Psoas muscle (tissue), 8 donors: ENCODE results near the gene ABLIM2. TPM values are rescaled to one million over a fixed set of nuclear protein-coding genes. Genes with fewer than 3 reads are reported as not detected.
A peak's percentile ranks its signal among the peaks of the same experiment; 100 is the strongest.

ENCODE experiments used
- ATAC-seq, 4 donors: fragments of 200-7000 bp; cut with Tn5 transposase; one replicate each; pipeline ENCODE4 v1.9.1; 2020; ENCODE audit warnings: moderate library complexity in 3 of 4, mild to moderate bottlenecking in 2 of 4
- DNase-seq, 2 donors: peaks; one replicate each; pipeline ENCODE4 v3.0.0-alpha.2; 2020
- H3K27ac ChIP-seq: fragments of 200-600 bp; one replicate; pipeline ENCODE4 v1.8.0; 2022
- H3K27me3 ChIP-seq, 3 donors: fragments of 200-600 bp in 1 of 3; one replicate each; pipeline versions ENCODE4 v1.6.1 to v1.8.0; 2013 to 2022; ENCODE audit warnings: low read length in 2 of 3, mild to moderate bottlenecking in 2 of 3, moderate library complexity in 1 of 3; ENCODE audit not compliant: insufficient read depth in 3 of 3
- H3K36me3 ChIP-seq, 2 donors: fragments of 200-600 bp in 1 of 2; one replicate each; pipeline versions ENCODE4 v1.6.1 to v1.8.0; 2013 to 2022; ENCODE audit warnings: low read depth in 1 of 2, mild to moderate bottlenecking in 1 of 2, moderate library complexity in 1 of 2; ENCODE audit not compliant: insufficient read depth in 1 of 2
- H3K4me1 ChIP-seq: fragments of 200-600 bp; one replicate; pipeline ENCODE4 v1.8.0; 2022
- H3K4me3 ChIP-seq: fragments of 200-600 bp; one replicate; pipeline ENCODE4 v1.8.0; 2022; ENCODE audit warnings: mild to moderate bottlenecking
- H3K9me3 ChIP-seq: fragments of 200-600 bp; one replicate; pipeline ENCODE4 v1.8.0; 2022
- WGBS, 3 donors: extraction: QIAGEN DNeasy Blood & Tissue Kit; methylation state at CpG; one replicate each; pipeline versions ENCODE4 v1.1.6 to v1.1.7; 2013; 5-methylcytosine and 5-hydroxymethylcytosine counted together
- intact Hi-C, 2 donors: fragments of 100-400 bp; cut with DNase I; formaldehyde crosslinking; loops; one replicate each; pipeline versions ENCODE4 v1.11.0 to v1.14.2; 2022
- polyA plus RNA-seq, 3 donors: library from polyadenylated mRNA; stranded (reverse); fragments of 200-250 nt; gene quantifications; one replicate each; pipeline ENCODE4 v1.2.3, GENCODE V29; 2013
- total RNA-seq, 4 donors: library from RNA; stranded (reverse); fragmentation: NEBNext Ultra II Directional in 2 of 4; extraction: Animal tissue kit (Norgen Biotek cat#: 25700) in 2 of 4; gene quantifications; one replicate each; pipeline versions ENCODE4 v1.2.1 to v1.2.4, GENCODE V29; 2021 to 2023
- TF ChIP-seq, protein P1 (sequence below): fragments of 200-600 bp; IDR thresholded peaks from one replicate; pipeline ENCODE4 v1.8.0; 2022; ENCODE audit warnings: antibody characterized with exemption
- donor health status: healthy with polysubstance abuse.
- donor health status: DM: no; HTN: no; CAD: no; lungs with moderate emphysema.
- donor health status: Bipolar disorder and iron deficiency.
- donor health status: healthy.
- donor health status: DM: yes; HTN: yes; CAD: no.
- donor health status: DM: no; HTN: no; CAD: no.
- donor health status: DM: no; HTN: no; CAD: no.
- donor health status: DM: yes; HTN: yes; CAD: no.

The ABLIM2 gene
- total and polyA plus RNA-seq, 7 donors, result 82.2 to 956 (median 292) TPM

DNA sequence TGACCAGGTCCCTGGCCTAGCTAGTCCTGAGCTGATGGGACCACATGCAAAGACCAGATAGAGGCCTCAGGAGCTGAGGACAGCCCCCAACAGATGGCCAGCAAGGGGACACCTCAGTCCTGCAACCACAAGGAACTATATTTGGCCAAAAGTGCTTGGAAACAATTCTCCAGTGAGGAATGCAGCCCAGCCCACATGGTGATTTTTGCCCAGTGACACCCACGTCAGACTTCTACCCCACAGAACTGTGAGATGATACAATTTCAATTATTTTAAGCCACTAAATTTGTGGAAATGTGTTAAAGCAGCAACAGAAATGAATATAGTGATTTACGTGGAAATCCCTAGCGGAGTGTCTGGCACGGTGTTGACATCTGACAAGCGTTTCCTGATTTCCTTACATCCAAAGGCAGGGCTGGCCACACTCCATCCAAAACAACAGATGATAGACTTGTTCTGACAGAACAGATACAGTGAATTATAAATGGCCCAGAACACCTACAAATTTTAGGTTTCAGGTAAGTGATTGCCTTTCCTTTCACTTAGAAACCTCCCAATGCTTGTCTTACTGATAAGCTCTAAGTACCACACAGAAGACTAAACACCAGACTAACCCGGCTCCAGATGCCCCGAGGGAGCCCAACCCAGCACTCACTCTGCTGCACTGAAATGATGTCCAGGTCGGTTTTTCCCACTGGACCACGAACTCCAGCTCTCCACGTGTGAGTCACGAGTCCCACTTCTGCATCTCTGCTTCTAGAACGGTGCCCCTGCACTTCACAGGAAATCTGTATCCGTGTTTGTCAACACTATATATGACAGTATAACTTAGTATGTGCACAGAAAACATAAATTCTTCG is 224.7 kb downstream of the ABLIM2 start:
- no peaks in the 10 kb centered on the region for H3K4me1 ChIP-seq
- H3K9me3 ChIP-seq, result peaks cover 8% of the 10 kb centered on the region
- no peaks in the 10 kb centered on the region for H3K36me3 ChIP-seq
- H3K27me3 ChIP-seq, result peaks cover 0 to 10% (median 8%) of the 10 kb centered on the region in 3 donors
- ATAC-seq (no peak), DNase-seq (no peak)
- WGBS, 3 donors, result 74 to 81% (median 79%) methylated on average over 14 of the region's 14 CpGs
- TF ChIP-seq, protein P1, sequence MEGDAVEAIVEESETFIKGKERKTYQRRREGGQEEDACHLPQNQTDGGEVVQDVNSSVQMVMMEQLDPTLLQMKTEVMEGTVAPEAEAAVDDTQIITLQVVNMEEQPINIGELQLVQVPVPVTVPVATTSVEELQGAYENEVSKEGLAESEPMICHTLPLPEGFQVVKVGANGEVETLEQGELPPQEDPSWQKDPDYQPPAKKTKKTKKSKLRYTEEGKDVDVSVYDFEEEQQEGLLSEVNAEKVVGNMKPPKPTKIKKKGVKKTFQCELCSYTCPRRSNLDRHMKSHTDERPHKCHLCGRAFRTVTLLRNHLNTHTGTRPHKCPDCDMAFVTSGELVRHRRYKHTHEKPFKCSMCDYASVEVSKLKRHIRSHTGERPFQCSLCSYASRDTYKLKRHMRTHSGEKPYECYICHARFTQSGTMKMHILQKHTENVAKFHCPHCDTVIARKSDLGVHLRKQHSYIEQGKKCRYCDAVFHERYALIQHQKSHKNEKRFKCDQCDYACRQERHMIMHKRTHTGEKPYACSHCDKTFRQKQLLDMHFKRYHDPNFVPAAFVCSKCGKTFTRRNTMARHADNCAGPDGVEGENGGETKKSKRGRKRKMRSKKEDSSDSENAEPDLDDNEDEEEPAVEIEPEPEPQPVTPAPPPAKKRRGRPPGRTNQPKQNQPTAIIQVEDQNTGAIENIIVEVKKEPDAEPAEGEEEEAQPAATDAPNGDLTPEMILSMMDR, result no peak
- intact Hi-C loops, result no loop called here
- no peak overlapping the region for H3K4me3 ChIP-seq
- no peak overlapping the region for H3K27ac ChIP-seq

DNA sequence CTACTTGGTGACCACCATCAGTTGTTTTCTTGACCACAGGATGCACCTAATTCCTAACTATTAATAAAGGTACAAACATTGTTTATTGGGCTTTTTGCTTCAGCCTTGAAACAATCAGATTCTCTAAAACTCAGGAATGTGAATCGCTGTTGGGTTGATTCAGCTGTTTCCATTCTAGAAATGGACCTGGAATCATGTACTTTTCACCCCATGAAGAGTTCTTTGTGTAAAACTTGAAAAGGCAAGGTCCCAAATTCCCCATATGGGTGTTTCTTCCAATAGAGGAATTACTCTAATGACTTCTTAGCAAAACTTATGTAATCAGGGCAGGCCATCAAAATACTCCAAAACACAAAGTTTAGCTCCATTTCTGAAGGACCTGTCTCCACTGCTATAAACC is 226.3 kb downstream of the ABLIM2 start:
- intact Hi-C loops, result no loop called here
- H3K27me3 ChIP-seq, result no peaks in the 10 kb centered on the region
- H3K4me3 ChIP-seq, result no peak overlapping the region
- ATAC-seq, result no peak
- TF ChIP-seq, protein P1, result no peak
- 75 to 89% (median 86%) methylated on average over 1 of the region's 1 CpG for WGBS, 3 donors
- H3K9me3 ChIP-seq, result peaks cover 8% of the 10 kb centered on the region
- no peaks in the 10 kb centered on the region for H3K36me3 ChIP-seq
- H3K27ac ChIP-seq, result no peak overlapping the region
- H3K4me1 ChIP-seq, result no peaks in the 10 kb centered on the region
- DNase-seq, result no peak

DNA sequence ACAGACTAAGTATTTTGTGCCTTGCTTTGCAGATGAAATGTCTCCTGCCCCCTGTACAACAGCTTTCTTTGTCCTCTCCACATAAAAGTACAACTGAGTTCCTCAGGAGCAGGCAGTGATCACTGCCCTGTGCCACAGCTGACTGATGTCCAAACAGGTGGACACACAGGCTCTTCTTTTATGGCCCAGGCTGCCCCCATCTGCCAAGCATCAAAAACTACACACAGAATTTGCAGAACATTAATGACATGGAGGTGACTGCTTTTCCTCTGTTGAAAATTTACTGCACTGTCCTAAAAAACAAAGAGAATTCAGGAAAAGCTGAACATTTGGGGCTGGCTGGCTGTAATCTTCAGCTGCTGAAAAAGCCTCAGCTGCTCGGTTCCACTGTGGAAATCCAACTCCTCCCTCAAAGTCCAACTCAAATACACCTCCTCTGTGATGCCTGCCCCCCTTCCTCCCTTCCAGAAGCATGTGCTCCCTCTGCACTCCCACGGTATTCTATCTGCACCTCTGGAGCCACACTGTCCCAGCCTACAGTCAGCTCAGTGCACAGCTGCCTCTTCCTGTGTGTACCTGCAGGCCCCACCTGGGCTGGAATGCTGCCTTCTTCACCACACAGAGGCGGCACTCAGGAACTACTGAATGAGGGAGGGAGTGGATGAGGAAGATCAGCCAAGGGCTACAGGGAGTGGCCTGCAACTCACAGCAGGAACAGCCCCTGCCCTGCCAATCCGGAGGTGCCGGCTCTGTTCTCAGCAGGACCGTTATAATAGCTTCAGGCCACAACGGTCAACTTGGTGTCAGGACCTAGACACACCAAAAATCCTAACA is 229.3 kb downstream of the ABLIM2 start:
- TF ChIP-seq, protein P1, result peak; percentile 52
- Histone ChIP-seq H3K4me3 (no peak overlapping the region), H3K27me3 (no peaks in the 10 kb centered on the region), H3K36me3 (no peaks in the 10 kb centered on the region), H3K4me1 (peaks cover under 1% of the 10 kb centered on the region), H3K27ac (no peak overlapping the region), H3K9me3 (peaks cover 8% of the 10 kb centered on the region)
- ATAC-seq, result peak; percentile 88 to 93 (median 90)
- intact Hi-C loops, result loop anchor here in 1 of 2 donors (5.0 kb wide), 1 partner anchor 122 kb away; no protein-coding TSS in a partner anchor
- 32 to 40% (median 32%) methylated on average over 7 of the region's 7 CpGs for WGBS, 3 donors
- DNase-seq, result no peak

DNA sequence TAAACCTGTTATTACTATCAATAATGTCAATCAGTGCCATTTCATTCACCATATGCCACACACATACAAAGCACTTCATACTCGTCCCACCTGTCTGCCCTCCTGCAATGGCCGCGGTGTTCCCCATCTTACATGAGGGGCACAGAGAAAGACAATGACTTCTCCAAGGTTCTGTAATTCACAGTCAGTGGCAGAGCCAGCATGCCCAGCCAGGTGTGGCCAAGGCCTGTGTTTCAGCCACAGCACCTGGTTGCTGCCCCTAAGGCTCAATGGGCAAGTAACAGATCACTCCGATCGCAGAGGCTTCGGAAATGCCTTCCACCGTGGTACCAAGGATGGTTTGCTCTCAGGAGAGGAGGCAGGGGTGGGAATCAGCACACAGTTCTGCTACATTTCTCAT is 229.9 kb downstream of the ABLIM2 start:
- no peak overlapping the region for H3K4me3 ChIP-seq
- no peaks in the 10 kb centered on the region for H3K36me3 ChIP-seq
- H3K27me3 ChIP-seq, result no peaks in the 10 kb centered on the region
- H3K9me3 ChIP-seq, result peaks cover 5% of the 10 kb centered on the region
- H3K27ac ChIP-seq, result no peak overlapping the region
- WGBS, 3 donors, result 83 to 90% (median 83%) methylated on average over 7 of the region's 7 CpGs
- DNase-seq, result no peak
- H3K4me1 ChIP-seq, result peaks cover 4% of the 10 kb centered on the region
- TF ChIP-seq, protein P1, result no peak
- peak in 1 of 4 donors; percentile 37 for ATAC-seq
- intact Hi-C loops, result loop anchor here in 1 of 2 donors (5.0 kb wide), 1 partner anchor 121 kb away; no protein-coding TSS in a partner anchor
